Hepatocyte (in vitro differentiated cells): ENCODE data around the gene ORAI2. TPM values are rescaled to one million over a fixed set of nuclear protein-coding genes. Genes with fewer than 3 reads are reported as not detected.
A peak's percentile ranks its signal among the peaks of the same experiment; 100 is the strongest.

Experiments
- DNase-seq: peaks from one replicate; pipeline ENCODE4 v3.0.0-alpha.2; 2016; ENCODE audit warnings: low spot score
- H2AFZ ChIP-seq: fragments of 200-600 bp; sonication (generic); 2 replicates; pipeline ENCODE4 v1.6.0; 2016; ENCODE audit warnings: antibody characterized with exemption, mild to moderate bottlenecking
- H3K27ac ChIP-seq: fragments of 200-600 bp; sonication (generic); 2 replicates; pipeline ENCODE4 v1.5.1; 2016; ENCODE audit warnings: mild to moderate bottlenecking
- H3K27me3 ChIP-seq: fragments of 200-600 bp; sonication (generic); 2 replicates; pipeline ENCODE4 v1.6.1; 2016
- H3K36me3 ChIP-seq: fragments of 200-600 bp; sonication (generic); replicated peaks from 2 replicates; pipeline ENCODE4 v1.5.1; 2016; ENCODE audit warnings: low read depth; ENCODE audit not compliant: insufficient read depth
- H3K4me1 ChIP-seq: fragments of 200-600 bp; sonication (generic); 2 replicates; pipeline ENCODE4 v1.5.1; 2016; ENCODE audit warnings: mild to moderate bottlenecking, moderate library complexity; ENCODE audit not compliant: insufficient read depth
- H3K4me2 ChIP-seq: fragments of 200-600 bp; sonication (generic); 2 replicates; pipeline ENCODE4 v1.6.0; 2016
- H3K4me3 ChIP-seq: fragments of 200-600 bp; sonication (generic); 2 replicates; pipeline ENCODE4 v1.5.1; 2016; ENCODE audit warnings: mild to moderate bottlenecking
- H3K79me2 ChIP-seq: fragments of 200-600 bp; sonication (generic); 2 replicates; pipeline ENCODE4 v1.6.0; 2017; ENCODE audit warnings: mild to moderate bottlenecking
- H3K9me2 ChIP-seq: fragments of 200-600 bp; sonication (generic); replicated peaks from 2 replicates; pipeline ENCODE4 v1.6.0; 2017; ENCODE audit warnings: mild to moderate bottlenecking; ENCODE audit not compliant: insufficient read depth
- H3K9me3 ChIP-seq: fragments of 200-600 bp; sonication (generic); 2 replicates; pipeline ENCODE4 v1.5.1; 2016; ENCODE audit warnings: low read depth, mild to moderate bottlenecking
- H4K20me1 ChIP-seq: fragments of 200-600 bp; sonication (generic); 2 replicates; pipeline ENCODE4 v1.6.0; 2016; ENCODE audit warnings: mild to moderate bottlenecking; ENCODE audit not compliant: insufficient read depth, poor library complexity, severe bottlenecking
- EZH2 ChIP-seq: fragments of 200-600 bp; sonication (generic); IDR thresholded peaks from 2 replicates; pipeline ENCODE4 v1.6.1; 2016; ENCODE audit warnings: antibody characterized with exemption, mild to moderate bottlenecking, borderline replicate concordance
- EZH2phosphoT487 ChIP-seq: fragments of 200-600 bp; sonication (generic); IDR thresholded peaks from one replicate; pipeline ENCODE4 v1.6.1; 2018; ENCODE audit warnings: antibody characterized with exemption, mild to moderate bottlenecking, low read depth, moderate library complexity; ENCODE audit not compliant: unreplicated experiment, severe bottlenecking
- WGBS: methylation state at CpG from one replicate; pipeline ENCODE4 v1.1.6; 2016; ENCODE audit warnings: low lambda C conversion rate; ENCODE audit errors: missing lambda C conversion rate; 5-methylcytosine and 5-hydroxymethylcytosine counted together
- polyA plus RNA-seq: library from polyadenylated mRNA; unstranded; fragments of >200 nt; fragmentation: Nextera tagmentation; extraction: Ambion mirVana; gene quantifications from 2 replicates; pipeline ENCODE4 v1.2.1, GENCODE V29; 2016
- total RNA-seq: library from RNA; depleted of rRNA; stranded (reverse); fragments of >200 nt; gene quantifications from 2 replicates; pipeline ENCODE4 v1.2.3, GENCODE V29; 2014
- TF ChIP-seq, protein P1 (sequence below): fragments of 200-600 bp; sonication (generic); IDR thresholded peaks from 2 replicates; pipeline ENCODE4 v1.5.1; 2016; ENCODE audit warnings: antibody characterized with exemption, mild to moderate bottlenecking; ENCODE audit not compliant: poor library complexity

The ORAI2 gene
- total and polyA plus RNA-seq, 2 experiments from 2014 or later = 33.6 to 41.9 TPM

DNA sequence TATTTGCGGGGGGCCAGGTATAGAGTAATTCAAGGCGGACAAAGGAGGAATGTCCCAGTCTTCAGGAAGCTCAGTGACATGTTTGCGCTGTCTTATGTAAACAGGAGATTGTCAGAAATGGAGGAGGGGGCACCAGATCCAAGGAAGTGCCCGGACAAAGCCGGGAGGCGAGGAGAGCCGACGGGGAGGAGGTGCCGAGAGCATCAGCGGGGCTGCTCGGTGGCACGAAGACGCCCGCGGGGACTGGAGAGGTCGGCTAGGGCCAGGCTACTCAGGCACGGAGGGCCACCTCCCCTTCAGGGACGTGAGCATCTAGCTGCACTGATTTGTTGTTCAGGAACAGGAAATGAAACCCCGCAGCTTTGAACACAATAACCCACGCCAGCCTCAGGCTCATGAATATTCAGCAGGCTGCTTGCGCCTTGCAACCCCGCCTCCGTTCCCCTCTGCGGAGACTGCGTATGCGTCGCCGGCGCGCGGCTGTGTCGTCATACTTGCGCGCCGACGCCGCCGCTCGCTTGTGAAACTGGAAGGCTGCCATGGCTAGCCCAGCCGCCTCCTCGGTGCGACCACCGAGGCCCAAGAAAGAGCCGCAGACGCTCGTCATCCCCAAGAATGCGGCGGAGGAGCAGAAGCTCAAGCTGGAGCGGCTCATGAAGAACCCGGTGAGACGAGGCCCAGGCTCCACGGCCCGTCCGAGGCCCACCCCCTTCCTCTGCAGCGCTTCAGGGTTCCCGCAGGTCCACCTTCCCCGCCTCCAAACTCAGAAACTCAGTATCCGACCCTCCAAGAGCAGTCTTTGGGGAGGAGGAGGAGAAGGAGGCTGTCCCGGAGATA lies 37.3 kb upstream of the ORAI2 start, which contains the start of gene PRKRIP1:
PRKRIP1 (plus strand) TSS at position 491 of the 837 bp plus-strand sequence; CDS start at position 540, 49 bp downstream.
- Histone ChIP-seq H3K79me2 (peaks cover 30% of the 10 kb centered on the region), H2AFZ (peak within 1 kb of the TSS; percentile 62), H4K20me1 (no peaks in the 10 kb centered on the region), H3K27me3 (no peaks in the 10 kb centered on the region), H3K9me2 (no peaks in the 10 kb centered on the region), H3K27ac (peak within 1 kb of the TSS; percentile 87), H3K4me1 (peaks cover 7% of the 10 kb centered on the region), H3K9me3 (no peaks in the 10 kb centered on the region), H3K4me2 (peak within 1 kb of the TSS; percentile 83), H3K4me3 (peak within 1 kb of the TSS; percentile 68), H3K36me3 (peaks cover 5% of the 10 kb centered on the region)
- peak; percentile 95 for DNase-seq
- no peak for TF ChIP-seq EZH2phosphoT487
- no peak for TF ChIP-seq EZH2
- TF ChIP-seq, protein P1, sequence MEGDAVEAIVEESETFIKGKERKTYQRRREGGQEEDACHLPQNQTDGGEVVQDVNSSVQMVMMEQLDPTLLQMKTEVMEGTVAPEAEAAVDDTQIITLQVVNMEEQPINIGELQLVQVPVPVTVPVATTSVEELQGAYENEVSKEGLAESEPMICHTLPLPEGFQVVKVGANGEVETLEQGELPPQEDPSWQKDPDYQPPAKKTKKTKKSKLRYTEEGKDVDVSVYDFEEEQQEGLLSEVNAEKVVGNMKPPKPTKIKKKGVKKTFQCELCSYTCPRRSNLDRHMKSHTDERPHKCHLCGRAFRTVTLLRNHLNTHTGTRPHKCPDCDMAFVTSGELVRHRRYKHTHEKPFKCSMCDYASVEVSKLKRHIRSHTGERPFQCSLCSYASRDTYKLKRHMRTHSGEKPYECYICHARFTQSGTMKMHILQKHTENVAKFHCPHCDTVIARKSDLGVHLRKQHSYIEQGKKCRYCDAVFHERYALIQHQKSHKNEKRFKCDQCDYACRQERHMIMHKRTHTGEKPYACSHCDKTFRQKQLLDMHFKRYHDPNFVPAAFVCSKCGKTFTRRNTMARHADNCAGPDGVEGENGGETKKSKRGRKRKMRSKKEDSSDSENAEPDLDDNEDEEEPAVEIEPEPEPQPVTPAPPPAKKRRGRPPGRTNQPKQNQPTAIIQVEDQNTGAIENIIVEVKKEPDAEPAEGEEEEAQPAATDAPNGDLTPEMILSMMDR = no peak
- WGBS = under 1% methylated on average over 55 of the region's 59 CpGs

DNA sequence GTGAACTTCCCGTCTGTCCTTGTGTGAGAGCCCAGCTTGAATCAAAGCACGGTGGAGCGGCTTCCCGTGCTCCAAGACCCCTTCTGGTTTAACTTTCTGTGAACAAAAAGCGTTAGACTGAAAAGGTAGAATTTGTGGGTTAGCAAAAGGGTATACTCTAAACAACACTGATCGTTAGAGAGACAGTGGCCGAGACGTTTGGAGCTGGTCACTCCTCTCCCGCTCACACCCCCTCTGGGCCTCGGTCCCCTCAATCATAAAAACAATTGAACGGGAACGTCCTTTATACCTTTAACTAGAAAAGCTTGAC lies 36.7 kb upstream of the ORAI2 start:
- Histone ChIP-seq H3K27ac (peak overlapping the region; percentile 87), H2AFZ (peak overlapping the region; percentile 42), H3K36me3 (peaks cover 5% of the 10 kb centered on the region), H3K4me1 (peaks cover 7% of the 10 kb centered on the region), H3K79me2 (peaks cover 31% of the 10 kb centered on the region), H3K4me3 (peak overlapping the region; percentile 68), H3K9me3 (no peaks in the 10 kb centered on the region), H4K20me1 (no peaks in the 10 kb centered on the region), H3K27me3 (no peaks in the 10 kb centered on the region), H3K9me2 (no peaks in the 10 kb centered on the region), H3K4me2 (peak overlapping the region; percentile 83)
- DNase-seq = no peak
- TF ChIP-seq EZH2 (no peak), EZH2phosphoT487 (no peak)
- TF ChIP-seq, protein P1 = no peak
- 2% methylated on average over 12 of the region's 12 CpGs for WGBS

DNA sequence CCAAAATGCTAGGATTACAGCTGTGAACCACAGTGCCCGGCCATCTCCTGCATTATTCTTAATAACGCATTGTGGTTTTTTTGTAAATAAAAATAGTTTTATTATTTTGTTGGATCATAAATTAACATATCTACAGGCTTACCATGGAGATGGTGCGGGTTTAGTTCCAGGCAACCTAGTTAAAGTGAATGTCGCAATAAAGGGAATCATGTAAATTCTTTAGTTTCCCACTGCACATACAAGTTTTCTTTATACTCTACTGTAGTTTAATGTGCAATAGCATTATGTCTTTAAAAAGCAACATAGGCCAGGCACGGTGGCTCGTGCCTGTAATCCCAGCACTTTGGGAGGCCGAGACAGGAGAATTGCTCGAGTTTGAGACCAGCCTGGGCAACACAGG lies 34.8 kb upstream of the ORAI2 start:
- Histone ChIP-seq H3K79me2 (peaks cover 31% of the 10 kb centered on the region), H3K4me1 (peaks cover 5% of the 10 kb centered on the region), H3K36me3 (peaks cover 5% of the 10 kb centered on the region), H4K20me1 (no peaks in the 10 kb centered on the region), H2AFZ (no peak overlapping the region), H3K9me3 (no peaks in the 10 kb centered on the region), H3K4me3 (no peak overlapping the region), H3K4me2 (no peak overlapping the region), H3K27me3 (no peaks in the 10 kb centered on the region), H3K9me2 (no peaks in the 10 kb centered on the region), H3K27ac (no peak overlapping the region)
- TF ChIP-seq EZH2phosphoT487 (no peak), EZH2 (no peak)
- TF ChIP-seq, protein P1 = no peak
- DNase-seq = no peak
- 98% methylated on average over 8 of the region's 8 CpGs for WGBS
